Measurements from ENCODE around the gene NUCB2. TPM values are rescaled to one million over a fixed set of nuclear protein-coding genes. Genes with fewer than 3 reads are reported as not detected.

NUCB2 gene
- polyA plus RNA-seq, 3 donors = 76.3 to 99.9 (median 94.1) TPM

DNA sequence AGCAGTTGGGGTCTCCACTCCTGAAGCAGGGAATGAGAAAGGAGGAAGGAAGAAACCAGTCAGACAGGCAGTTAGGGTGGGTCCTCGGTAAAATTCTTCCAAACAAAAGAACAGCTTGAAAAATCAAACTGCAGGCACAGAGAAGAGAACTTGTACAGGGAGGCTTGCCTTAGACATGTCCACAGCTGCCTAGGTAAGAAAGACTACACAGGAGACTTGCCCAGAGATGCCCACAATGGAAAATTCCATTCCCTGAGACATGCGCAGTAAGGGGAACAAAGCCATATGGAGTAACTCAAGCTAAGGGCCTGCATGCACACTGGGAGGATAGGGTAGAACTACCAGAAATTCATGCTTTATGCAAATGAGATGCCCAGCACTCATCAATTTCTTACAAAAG is 102.1 kb downstream of the NUCB2 start:
- no peak for DNase-seq (ENCODE audit: low read depth in 3 of 3, low spot score in 2 of 3)

DNA sequence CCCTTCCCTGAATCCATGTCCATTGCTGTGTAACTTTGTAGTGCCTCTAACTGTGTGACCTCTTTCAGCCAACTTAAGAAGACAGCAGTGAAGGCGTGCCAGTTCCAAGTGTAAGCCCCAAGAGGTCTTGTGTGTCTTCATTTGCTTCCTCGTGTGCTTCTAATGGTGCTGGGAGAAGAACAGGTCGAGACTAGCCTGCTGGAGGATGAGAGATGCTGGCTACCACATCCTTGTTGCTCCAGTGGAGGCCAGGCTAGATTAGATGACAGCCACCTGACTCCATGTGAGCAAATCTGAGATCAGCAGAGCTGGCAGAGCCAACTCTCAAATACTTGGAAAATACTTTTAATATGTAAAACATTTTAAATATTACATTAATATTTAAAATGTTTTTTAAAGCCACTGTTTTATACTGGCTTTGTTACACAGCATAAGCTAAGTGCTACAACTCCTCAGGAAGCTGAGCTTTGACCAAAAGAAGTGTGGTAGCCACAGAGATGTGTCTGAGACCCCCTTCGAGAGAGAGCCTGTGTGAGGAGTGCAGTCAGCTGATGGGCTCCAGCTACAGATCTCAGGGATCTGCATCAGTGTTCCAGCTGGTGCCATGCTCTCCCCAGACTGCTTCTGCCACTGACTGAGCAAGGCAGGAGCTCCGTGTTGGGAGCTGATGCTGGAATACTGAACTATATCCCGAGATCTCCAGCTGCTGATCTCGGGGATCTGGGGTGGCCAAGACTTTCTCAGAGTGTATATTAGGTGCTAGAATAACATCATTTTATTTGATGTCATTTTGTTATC is 103.0 kb downstream of the NUCB2 start:
- no peak for DNase-seq (ENCODE audit: low read depth in 3 of 3, low spot score in 2 of 3)

DNA sequence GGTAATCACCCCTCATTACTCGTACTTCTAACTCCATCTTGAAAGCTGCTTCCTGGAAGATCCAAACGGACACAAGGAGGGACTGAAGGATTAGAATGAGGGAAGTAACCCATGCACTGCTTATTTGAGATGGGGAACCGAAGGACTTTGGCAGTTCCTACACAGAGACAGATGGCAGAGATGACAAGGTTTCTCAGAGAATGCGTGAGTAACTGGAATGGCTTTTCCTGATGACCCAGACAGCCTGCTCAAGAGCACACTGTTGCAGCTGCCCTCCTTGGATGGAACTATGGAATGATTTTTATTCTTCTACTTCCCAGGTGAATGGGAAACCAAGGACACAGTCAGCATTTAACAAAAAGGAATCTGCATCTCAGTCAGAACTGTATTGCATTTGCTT is 104.6 kb downstream of the NUCB2 start:
- no peak for DNase-seq (ENCODE audit: low read depth in 3 of 3, low spot score in 2 of 3)

Other genes with a start within 250 kb of the NUCB2 start
- 1,000 to 10,000 TPM; 1,368 to 1,443 (median 1,401) TPM for gene RPS13, start 199.1 kb upstream of the NUCB2 start, polyA plus RNA-seq (ENCODE audit: insufficient read length in 3 of 3)
- 10 to 100 TPM; 62.7 to 69.8 (median 65.6) TPM for gene PIK3C2A, start 68.8 kb upstream of the NUCB2 start, polyA plus RNA-seq (ENCODE audit: insufficient read length in 3 of 3)
- 1 to 10 TPM; 1.5 to 1.6 (median 1.6) TPM for gene NCR3LG1, start 75.1 kb downstream of the NUCB2 start, polyA plus RNA-seq (ENCODE audit: insufficient read length in 3 of 3)
- gene KCNJ11, start 111.9 kb downstream of the NUCB2 start, polyA plus RNA-seq (ENCODE audit: insufficient read length in 3 of 3) = 1 to 10 TPM; 1.9 to 2.4 (median 2.3) TPM
- gene ABCC8, start 200.1 kb downstream of the NUCB2 start, polyA plus RNA-seq (ENCODE audit: insufficient read length in 3 of 3) = 1 to 10 TPM in 1 of 3 donors, under 1 TPM in 2; 0.71 to 1.1 (median 0.83) TPM